ENCODE results near the gene EPHA6.

Gene EPHA6

GRCh38 chr3:96813820-96814650 lies at the start of gene EPHA6:
Gene EPHA6, plus strand, starts transcription at chr3:96814594.
- peak; percentile 24 for DNase-seq (ENCODE audit: low spot score)

GRCh38 chr3:96776818-96777217 lies 37.6 kb upstream of the EPHA6 start:
- DNase-seq (ENCODE audit: low spot score), result no peak

GRCh38 chr3:96779810-96780209 lies 34.6 kb upstream of the EPHA6 start:
- no peak for DNase-seq (ENCODE audit: low spot score)

- DNase-seq (ENCODE audit: low spot score), result no peak
Observed at GRCh38 chr3:96796101-96796500, 18.3 kb upstream of the EPHA6 start.

GRCh38 chr3:96803870-96804269 lies 10.5 kb upstream of the EPHA6 start:
- DNase-seq (ENCODE audit: low spot score), result no peak

- DNase-seq (ENCODE audit: low spot score), result no peak
Observed at GRCh38 chr3:96806341-96806740, 8.1 kb upstream of the EPHA6 start.

GRCh38 chr3:96813134-96813819 lies 1.1 kb upstream of the EPHA6 start:
- peak; percentile 49 for DNase-seq (ENCODE audit: low spot score)

GRCh38 chr3:96814651-96815567 lies 515 bp downstream of the EPHA6 start:
- DNase-seq (ENCODE audit: low spot score), result no peak

- DNase-seq (ENCODE audit: low spot score), result no peak
Observed at GRCh38 chr3:96831175-96831574, 16.8 kb downstream of the EPHA6 start.

- DNase-seq (ENCODE audit: low spot score), result no peak
Observed at GRCh38 chr3:96833301-96833700, 18.9 kb downstream of the EPHA6 start.

GRCh38 chr3:96836153-96836915 lies 21.9 kb downstream of the EPHA6 start:
- DNase-seq (ENCODE audit: low spot score), result no peak

GRCh38 chr3:96843505-96844203 lies 29.3 kb downstream of the EPHA6 start:
- DNase-seq (ENCODE audit: low spot score), result no peak

GRCh38 chr3:96844204-96844514 lies 29.8 kb downstream of the EPHA6 start:
- no peak for DNase-seq (ENCODE audit: low spot score)

- DNase-seq (ENCODE audit: low spot score), result no peak
Observed at GRCh38 chr3:96852849-96853248, 38.5 kb downstream of the EPHA6 start.

- no peak for DNase-seq (ENCODE audit: low spot score)
Observed at GRCh38 chr3:96860882-96861281, 46.5 kb downstream of the EPHA6 start.

GRCh38 chr3:96863129-96863740 lies 48.8 kb downstream of the EPHA6 start:
- peak; percentile 35 for DNase-seq (ENCODE audit: low spot score)

GRCh38 chr3:96865605-96866004 lies 51.2 kb downstream of the EPHA6 start:
- no peak for DNase-seq (ENCODE audit: low spot score)

- DNase-seq (ENCODE audit: low spot score), result no peak
Observed at GRCh38 chr3:96869316-96869715, 54.9 kb downstream of the EPHA6 start.

GRCh38 chr3:96877510-96877909 lies 63.1 kb downstream of the EPHA6 start:
- no peak for DNase-seq (ENCODE audit: low spot score)

GRCh38 chr3:96900031-96900430 lies 85.6 kb downstream of the EPHA6 start:
- no peak for DNase-seq (ENCODE audit: low spot score)

GRCh38 chr3:96900566-96900965 lies 86.2 kb downstream of the EPHA6 start:
- DNase-seq (ENCODE audit: low spot score), result no peak

All from pons (tissue), 1 donor.